Measurements from ENCODE around the gene C16orf90. TPM values are rescaled to one million over a fixed set of nuclear protein-coding genes. Genes with fewer than 3 reads are reported as not detected.
"Not testable (repeated sequence)": the region's sequence is repeated elsewhere in the genome, so short reads cannot be mapped to it uniquely, and the experiment has no call there.

The C16orf90 gene
- under 1 TPM in 1 of 4 donors, not detected in 3; 0.17 TPM for polyA plus RNA-seq (ENCODE audit: insufficient read length in 4 of 4)

GRCh38 chr16:3495176-3495575, at the start of gene C16orf90:
Gene C16orf90, minus strand, starts transcription at chr16:3495489. Its CDS starts 68 bp downstream, at chr16:3495421.
- no peak for DNase-seq (ENCODE audit: low read depth in 4 of 4, low spot score in 2 of 4)

GRCh38 chr16:3542601-3543373, 47.5 kb upstream of the C16orf90 start:
- no peak for DNase-seq (ENCODE audit: low read depth in 4 of 4, low spot score in 2 of 4)

- DNase-seq (ENCODE audit: low read depth in 4 of 4, low spot score in 2 of 4), result no peak
Measured at GRCh38 chr16:3541527-3542155, 46.4 kb upstream of the C16orf90 start.

- DNase-seq (ENCODE audit: low read depth in 4 of 4, low spot score in 2 of 4), result no peak
Measured at GRCh38 chr16:3538222-3538621, 42.9 kb upstream of the C16orf90 start.

- DNase-seq (ENCODE audit: low read depth in 4 of 4, low spot score in 2 of 4), result no peak
Measured at GRCh38 chr16:3536851-3537250, 41.6 kb upstream of the C16orf90 start.

- DNase-seq (ENCODE audit: low read depth in 4 of 4, low spot score in 2 of 4), result no peak
Measured at GRCh38 chr16:3536271-3536731, 41.0 kb upstream of the C16orf90 start.

- no peak for DNase-seq (ENCODE audit: low read depth in 4 of 4, low spot score in 2 of 4)
Measured at GRCh38 chr16:3534126-3534525, 38.8 kb upstream of the C16orf90 start.

- DNase-seq (ENCODE audit: low read depth in 4 of 4, low spot score in 2 of 4), result no peak
Measured at GRCh38 chr16:3532741-3533140, 37.5 kb upstream of the C16orf90 start.

GRCh38 chr16:3530371-3530914, 35.2 kb upstream of the C16orf90 start:
- DNase-seq (ENCODE audit: low read depth in 4 of 4, low spot score in 2 of 4), result no peak

- no peak for DNase-seq (ENCODE audit: low read depth in 4 of 4, low spot score in 2 of 4)
Measured at GRCh38 chr16:3529175-3529574, 33.9 kb upstream of the C16orf90 start.

GRCh38 chr16:3528406-3528805, 33.1 kb upstream of the C16orf90 start:
- no peak for DNase-seq (ENCODE audit: low read depth in 4 of 4, low spot score in 2 of 4)

- DNase-seq (ENCODE audit: low read depth in 4 of 4, low spot score in 2 of 4), result not testable (repeated sequence)
Measured at GRCh38 chr16:3527216-3527829, 32.0 kb upstream of the C16orf90 start.

GRCh38 chr16:3525951-3526350, 30.7 kb upstream of the C16orf90 start:
- no peak for DNase-seq (ENCODE audit: low read depth in 4 of 4, low spot score in 2 of 4)

GRCh38 chr16:3523281-3523680, 28.0 kb upstream of the C16orf90 start:
- DNase-seq (ENCODE audit: low read depth in 4 of 4, low spot score in 2 of 4), result no peak

GRCh38 chr16:3520841-3521240, 25.6 kb upstream of the C16orf90 start:
- no peak for DNase-seq (ENCODE audit: low read depth in 4 of 4, low spot score in 2 of 4)

GRCh38 chr16:3520413-3520812, 25.1 kb upstream of the C16orf90 start:
- peak; percentile 57 to 74 (median 70) for DNase-seq (ENCODE audit: low read depth in 4 of 4, low spot score in 2 of 4)

- DNase-seq (ENCODE audit: low read depth in 4 of 4, low spot score in 2 of 4), result no peak
Measured at GRCh38 chr16:3519581-3519980, 24.3 kb upstream of the C16orf90 start.

- no peak for DNase-seq (ENCODE audit: low read depth in 4 of 4, low spot score in 2 of 4)
Measured at GRCh38 chr16:3518986-3519348, 23.7 kb upstream of the C16orf90 start.

GRCh38 chr16:3518292-3518985, 23.1 kb upstream of the C16orf90 start:
- no peak for DNase-seq (ENCODE audit: low read depth in 4 of 4, low spot score in 2 of 4)

GRCh38 chr16:3515897-3516296, 20.6 kb upstream of the C16orf90 start:
- no peak for DNase-seq (ENCODE audit: low read depth in 4 of 4, low spot score in 2 of 4)

- DNase-seq (ENCODE audit: low read depth in 4 of 4, low spot score in 2 of 4), result no peak
Measured at GRCh38 chr16:3514621-3515020, 19.3 kb upstream of the C16orf90 start.
